ENCODE data around the gene OSBP2. TPM values are rescaled to one million over a fixed set of nuclear protein-coding genes. Genes with fewer than 3 reads are reported as not detected.

Gene OSBP2
- total and polyA plus RNA-seq, 2 of the 13 experiments (the other 11 are each of a cell fraction or from before 2014, with no cell fraction given): 5.0 to 7.7 TPM

GRCh38 chr22:30921108-30921507, 226.4 kb downstream of the OSBP2 start:
- Histone ChIP-seq H3K79me2 (ENCODE audit: insufficient read depth, low read length) (no peaks in the 10 kb centered on the region), H3K27ac (ENCODE audit: extremely low read length, insufficient read depth, low read length) (no peak overlapping the region), H2AFZ (ENCODE audit: low read length) (no peak overlapping the region), H3K4me3 (replicated peaks in 1 of 3; ENCODE audit: insufficient read depth in 1 of 3, low read depth in 2 of 3, low read length in 3 of 3) (no peak overlapping the region), H3K4me2 (ENCODE audit: low read depth, low read length) (no peak overlapping the region), H3K36me3 (replicated peaks in 1 of 2; ENCODE audit: control insufficient read depth in 1 of 2, insufficient read depth in 2 of 2, low read length in 2 of 2) (peaks cover 4 to 17% of the 10 kb centered on the region in 2 experiments; a peak in 4 of 5 replicates), H4K20me1 (ENCODE audit: insufficient read depth, low read length) (no peaks in the 10 kb centered on the region; the same call in 1 of the 2 replicates), H3K9ac (ENCODE audit: insufficient read depth, low read depth, low read length) (no peak overlapping the region), H3K27me3 (ENCODE audit: control insufficient read depth in 1 of 2, insufficient read depth in 2 of 2, low read length in 2 of 2) (no peaks in the 10 kb centered on the region), H3K9me3 (ENCODE audit: low read length) (no peaks in the 10 kb centered on the region), H3K4me1 (ENCODE audit: insufficient read depth, low read length) (0 out of 2 replicates have a peak, but pooled peaks cover 5% of the 10 kb centered on the region)
- no TSS peak for BruUV-seq (replicated peaks)
- WGBS (ENCODE audit: low lambda C conversion rate): 87% methylated on average over 6 of the region's 6 CpGs
- TF ChIP-seq SIX1 (CRISPR knock-in tag; IDR thresholded peaks at IDR 0.05; ENCODE audit: borderline replicate concordance) (no peak), THAP8 (CRISPR knock-in tag; IDR thresholded peaks at IDR 0.05; ENCODE audit: borderline replicate concordance) (no peak), ZNF672 (CRISPR knock-in tag; IDR thresholded peaks at IDR 0.05) (no peak), ZFP91 (CRISPR knock-in tag; IDR thresholded peaks at IDR 0.05; ENCODE audit: borderline replicate concordance) (no peak), PHF20 (CRISPR knock-in tag; IDR thresholded peaks at IDR 0.05) (no peak), SNRNP70 (IDR thresholded peaks at IDR 0.05; ENCODE audit: low read depth, low read length) (no peak), ZNF629 (CRISPR knock-in tag; conservative IDR thresholded peaks at IDR 0.05) (no peak), ETV6 (CRISPR knock-in tag; conservative IDR thresholded peaks at IDR 0.05) (no peak), HIVEP1 (CRISPR knock-in tag; IDR thresholded peaks at IDR 0.05) (no peak), SMAD3 (CRISPR knock-in tag; IDR thresholded peaks at IDR 0.05) (no peak)
- TF ChIP-seq, protein P1, sequence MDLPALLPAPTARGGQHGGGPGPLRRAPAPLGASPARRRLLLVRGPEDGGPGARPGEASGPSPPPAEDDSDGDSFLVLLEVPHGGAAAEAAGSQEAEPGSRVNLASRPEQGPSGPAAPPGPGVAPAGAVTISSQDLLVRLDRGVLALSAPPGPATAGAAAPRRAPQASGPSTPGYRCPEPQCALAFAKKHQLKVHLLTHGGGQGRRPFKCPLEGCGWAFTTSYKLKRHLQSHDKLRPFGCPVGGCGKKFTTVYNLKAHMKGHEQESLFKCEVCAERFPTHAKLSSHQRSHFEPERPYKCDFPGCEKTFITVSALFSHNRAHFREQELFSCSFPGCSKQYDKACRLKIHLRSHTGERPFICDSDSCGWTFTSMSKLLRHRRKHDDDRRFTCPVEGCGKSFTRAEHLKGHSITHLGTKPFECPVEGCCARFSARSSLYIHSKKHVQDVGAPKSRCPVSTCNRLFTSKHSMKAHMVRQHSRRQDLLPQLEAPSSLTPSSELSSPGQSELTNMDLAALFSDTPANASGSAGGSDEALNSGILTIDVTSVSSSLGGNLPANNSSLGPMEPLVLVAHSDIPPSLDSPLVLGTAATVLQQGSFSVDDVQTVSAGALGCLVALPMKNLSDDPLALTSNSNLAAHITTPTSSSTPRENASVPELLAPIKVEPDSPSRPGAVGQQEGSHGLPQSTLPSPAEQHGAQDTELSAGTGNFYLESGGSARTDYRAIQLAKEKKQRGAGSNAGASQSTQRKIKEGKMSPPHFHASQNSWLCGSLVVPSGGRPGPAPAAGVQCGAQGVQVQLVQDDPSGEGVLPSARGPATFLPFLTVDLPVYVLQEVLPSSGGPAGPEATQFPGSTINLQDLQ (CRISPR knock-in tag; IDR thresholded peaks at IDR 0.05): no peak
- intact Hi-C loops (cut with micrococcal nuclease; ENCODE audit: unreplicated experiment) (no loop called here), in situ Hi-C loops (cut with HindIII; ENCODE audit: extremely low pct_ligation_motif_present, low pct_unique_long_range_greater_than_20kb) (loop anchor here (5.0 kb wide), 1 partner anchor 159 kb away; no protein-coding TSS in a partner anchor)
- FAIRE-seq (no peak), ATAC-seq (no peak), DNase-seq (ENCODE audit: low spot score) (no peak)
- ChIA-PET CTCF (ENCODE audit: low intra/inter-chr PET ratio, low total read pairs) (interaction anchor here (3.5 kb wide), 1 partner anchor 157 kb away, joined by 37 read pairs; no protein-coding TSS in a partner anchor), POLR2A (no interaction called here)
